ENCODE data around the gene PCBD2. TPM values are rescaled to one million over a fixed set of nuclear protein-coding genes. Genes with fewer than 3 reads are reported as not detected.

PCBD2 gene
- total and polyA plus RNA-seq, 2 experiments from 2014 or later: 8.7 to 16.0 TPM

DNA sequence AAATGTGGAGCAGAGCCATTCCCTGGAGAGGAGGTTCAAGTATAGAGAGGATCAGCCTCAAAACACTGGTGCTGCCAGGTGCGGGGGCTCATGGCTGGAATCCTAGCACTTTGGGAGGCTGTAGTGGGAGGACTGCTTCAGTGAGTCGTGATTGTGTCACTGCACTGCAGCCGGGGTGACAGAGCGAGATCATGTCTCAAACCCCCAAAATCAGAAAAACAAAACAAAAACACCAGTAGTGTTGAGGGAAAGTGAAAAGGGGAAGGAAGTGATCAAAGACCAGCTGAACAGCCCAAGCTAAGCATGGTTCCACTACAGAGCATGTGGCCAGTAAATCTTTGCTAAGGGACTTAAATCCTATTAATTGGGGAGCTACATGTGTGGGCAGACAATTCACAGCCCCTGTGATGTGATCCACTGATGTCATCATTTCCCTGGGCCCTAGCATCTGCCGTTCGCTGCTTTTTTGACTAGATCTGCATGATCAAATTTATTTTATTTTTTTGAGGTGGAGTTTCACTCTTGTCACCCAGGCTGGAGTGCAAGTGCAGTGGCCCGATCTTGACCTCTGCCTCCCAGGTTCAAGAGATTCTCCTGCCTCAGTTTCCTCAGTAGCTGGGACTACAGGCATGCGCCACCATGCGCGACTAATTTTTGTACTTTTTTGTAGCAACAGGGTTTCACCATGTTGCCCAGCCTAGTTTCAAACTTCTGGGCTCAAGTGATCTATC is 2.7 kb upstream of the PCBD2 start:
- Mint-ChIP-seq H3K9me3 (no peaks in the 10 kb centered on the region), H3K4me3 (no peak overlapping the region), H3K27me3 (ENCODE audit: insufficient read depth, low read depth, poor library complexity) (peaks cover 13% of the 10 kb centered on the region), H3K4me1 (peaks cover 9% of the 10 kb centered on the region), H3K36me3 (ENCODE audit: low read depth) (peaks cover 10% of the 10 kb centered on the region; the same call in 2 of the 3 replicates), H3K27ac (no peak overlapping the region)
- H3K27me3 ChIP-seq (ENCODE audit: insufficient read depth): no peaks in the 10 kb centered on the region
- no peaks in the 10 kb centered on the region for H3K36me3 ChIP-seq (ENCODE audit: insufficient read depth)
- no peak for TF ChIP-seq CTCF (conservative IDR thresholded peaks at IDR 0.05; ENCODE audit: low read depth in 2 of 2)
- no peak for TF ChIP-seq STAT1 (IDR thresholded peaks at IDR 0.05; ENCODE audit: unreplicated experiment)
- no peak for TF ChIP-seq POLR2AphosphoS5 (IDR thresholded peaks at IDR 0.05; ENCODE audit: low read depth)
- TF ChIP-seq EZH2 (IDR thresholded peaks at IDR 0.05; ENCODE audit: low read depth, unreplicated experiment): no peak
- no peak for TF ChIP-seq CREB1 (CRISPR knock-in tag; IDR thresholded peaks at IDR 0.05; ENCODE audit: low read depth)
- TF ChIP-seq, protein P1, sequence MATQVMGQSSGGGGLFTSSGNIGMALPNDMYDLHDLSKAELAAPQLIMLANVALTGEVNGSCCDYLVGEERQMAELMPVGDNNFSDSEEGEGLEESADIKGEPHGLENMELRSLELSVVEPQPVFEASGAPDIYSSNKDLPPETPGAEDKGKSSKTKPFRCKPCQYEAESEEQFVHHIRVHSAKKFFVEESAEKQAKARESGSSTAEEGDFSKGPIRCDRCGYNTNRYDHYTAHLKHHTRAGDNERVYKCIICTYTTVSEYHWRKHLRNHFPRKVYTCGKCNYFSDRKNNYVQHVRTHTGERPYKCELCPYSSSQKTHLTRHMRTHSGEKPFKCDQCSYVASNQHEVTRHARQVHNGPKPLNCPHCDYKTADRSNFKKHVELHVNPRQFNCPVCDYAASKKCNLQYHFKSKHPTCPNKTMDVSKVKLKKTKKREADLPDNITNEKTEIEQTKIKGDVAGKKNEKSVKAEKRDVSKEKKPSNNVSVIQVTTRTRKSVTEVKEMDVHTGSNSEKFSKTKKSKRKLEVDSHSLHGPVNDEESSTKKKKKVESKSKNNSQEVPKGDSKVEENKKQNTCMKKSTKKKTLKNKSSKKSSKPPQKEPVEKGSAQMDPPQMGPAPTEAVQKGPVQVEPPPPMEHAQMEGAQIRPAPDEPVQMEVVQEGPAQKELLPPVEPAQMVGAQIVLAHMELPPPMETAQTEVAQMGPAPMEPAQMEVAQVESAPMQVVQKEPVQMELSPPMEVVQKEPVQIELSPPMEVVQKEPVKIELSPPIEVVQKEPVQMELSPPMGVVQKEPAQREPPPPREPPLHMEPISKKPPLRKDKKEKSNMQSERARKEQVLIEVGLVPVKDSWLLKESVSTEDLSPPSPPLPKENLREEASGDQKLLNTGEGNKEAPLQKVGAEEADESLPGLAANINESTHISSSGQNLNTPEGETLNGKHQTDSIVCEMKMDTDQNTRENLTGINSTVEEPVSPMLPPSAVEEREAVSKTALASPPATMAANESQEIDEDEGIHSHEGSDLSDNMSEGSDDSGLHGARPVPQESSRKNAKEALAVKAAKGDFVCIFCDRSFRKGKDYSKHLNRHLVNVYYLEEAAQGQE (IDR thresholded peaks at IDR 0.05; ENCODE audit: unreplicated experiment): no peak
- no peak for TF ChIP-seq EZH2phosphoT487 (IDR thresholded peaks at IDR 0.05; ENCODE audit: unreplicated experiment)
- TF ChIP-seq ZNF462 (CRISPR knock-in tag; IDR thresholded peaks at IDR 0.05): no peak
- TF ChIP-seq NANOG (IDR thresholded peaks at IDR 0.05; ENCODE audit: borderline replicate concordance): no peak
- no peak for TF ChIP-seq ETS1 (IDR thresholded peaks at IDR 0.05)
- TF ChIP-seq ZNF114 (CRISPR knock-in tag; IDR thresholded peaks at IDR 0.05): no peak
- TF ChIP-seq ZNF331 (CRISPR knock-in tag; IDR thresholded peaks at IDR 0.05; ENCODE audit: low read depth): no peak
- no peak for TF ChIP-seq JUNB (IDR thresholded peaks at IDR 0.05; ENCODE audit: unreplicated experiment)
- H3K4me3 ChIP-seq: no peak overlapping the region
- no peaks in the 10 kb centered on the region for H4K20me1 ChIP-seq (replicated peaks; ENCODE audit: insufficient read depth)
- no peak overlapping the region for H2AFZ ChIP-seq
- peaks cover 11% of the 10 kb centered on the region for H3K79me2 ChIP-seq (replicated peaks; ENCODE audit: insufficient read depth)
- H3K9me2 ChIP-seq (ENCODE audit: insufficient read depth): no peaks in the 10 kb centered on the region
- peaks cover 5% of the 10 kb centered on the region; the same call in 1 of the 2 replicates for H3F3A ChIP-seq (replicated peaks; ENCODE audit: low read depth)
- ATAC-seq (no peak), DNase-seq (ENCODE audit: low spot score) (no peak)
- peaks cover 10% of the 10 kb centered on the region; the same call in 1 of the 2 replicates for H3K4me1 ChIP-seq (ENCODE audit: insufficient read depth)
- no peak overlapping the region for H3K27ac ChIP-seq (ENCODE audit: low read depth)
- H3K4me2 ChIP-seq: no peak overlapping the region

Data from GM23338 (cell line).